IPS DF 6.9 (cell line): ENCODE data around the gene TEX19.
"Not testable (repeated sequence)": the region's sequence is repeated elsewhere in the genome, so short reads cannot be mapped to it uniquely, and the experiment has no call there.

Experiments used
- DNase-seq: peaks from one replicate; pipeline ENCODE4 v3.0.0-alpha.2; 2013; ENCODE audit warnings: low read depth, low spot score
- H3K27ac ChIP-seq: one replicate; pipeline ENCODE4 v1.5.1; 2013; ENCODE audit warnings: low read length, control low read depth
- H3K27me3 ChIP-seq: 2 replicates; pipeline ENCODE4 v1.6.1; 2013; ENCODE audit warnings: mild to moderate bottlenecking, low read length; ENCODE audit not compliant: control insufficient read depth, insufficient read depth
- H3K36me3 ChIP-seq: 2 replicates; pipeline ENCODE4 v1.6.1; 2013; ENCODE audit warnings: low read length; ENCODE audit not compliant: control insufficient read depth, insufficient read depth
- H3K4me1 ChIP-seq: 2 replicates; pipeline ENCODE4 v1.6.1; 2013; ENCODE audit warnings: low read length; ENCODE audit not compliant: control insufficient read depth, insufficient read depth
- H3K4me3 ChIP-seq: 2 replicates; pipeline ENCODE4 v1.5.1; 2013; ENCODE audit warnings: mild to moderate bottlenecking, low read length
- H3K9me3 ChIP-seq: 2 replicates; pipeline ENCODE4 v1.6.1; 2013; ENCODE audit warnings: low read length, inconsistent platforms; ENCODE audit not compliant: control insufficient read depth, insufficient read depth
- WGBS: extraction: QIAGEN DNeasy Blood & Tissue Kit; methylation state at CpG from one replicate; pipeline ENCODE4 v1.1.7; 2013; ENCODE audit warnings: mixed read lengths, missing lambda C conversion rate; ENCODE audit not compliant: insufficient read length, insufficient coverage; 5-methylcytosine and 5-hydroxymethylcytosine counted together

The TEX19 gene

DNA sequence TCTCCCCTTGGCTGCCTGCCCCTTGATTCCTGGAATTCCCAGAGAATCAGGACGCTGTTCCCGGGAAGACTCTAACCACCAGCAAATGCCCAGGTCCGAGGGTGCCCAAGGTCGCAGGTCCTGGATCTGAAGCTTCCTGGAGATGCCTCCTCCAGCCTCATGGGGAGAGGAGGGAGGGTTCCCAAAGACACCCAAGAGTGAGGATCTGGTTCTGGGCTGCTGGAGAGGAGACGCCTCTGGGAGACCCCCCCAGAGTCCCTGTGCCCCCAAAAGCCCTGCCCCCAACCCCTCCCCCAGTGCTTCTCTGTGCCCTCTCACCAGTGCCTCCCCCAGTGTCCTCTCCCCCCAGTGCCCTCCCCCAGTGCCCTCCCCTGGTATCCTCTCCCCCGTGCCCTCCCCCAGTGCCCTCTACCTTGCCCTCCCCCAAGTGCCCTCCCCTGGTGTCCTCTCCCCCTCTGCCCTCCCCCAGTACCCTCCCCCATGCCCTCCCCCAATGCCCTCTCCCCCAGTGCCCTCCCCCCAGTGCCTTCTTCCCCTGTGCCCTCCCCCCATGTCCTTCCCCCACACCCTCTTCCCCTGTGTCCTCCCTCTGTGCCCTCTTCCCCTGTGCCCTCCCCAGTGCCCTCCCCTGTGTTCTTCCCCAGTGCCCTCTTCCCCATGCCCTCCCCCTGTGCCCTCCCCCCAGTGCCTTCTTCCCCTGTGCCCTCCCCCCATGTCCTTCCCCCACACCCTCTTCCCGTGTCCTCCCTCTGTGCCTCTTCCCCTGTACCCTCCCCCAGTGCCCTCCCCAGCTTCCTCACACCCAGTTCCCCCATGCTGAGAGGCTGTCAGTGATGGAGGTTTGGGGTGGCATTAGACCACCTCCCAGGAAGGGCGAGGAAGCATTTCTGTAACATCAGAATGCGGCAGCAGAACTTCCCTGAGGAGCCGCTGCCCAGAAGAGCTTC is 19.1 kb upstream of the TEX19 start:
- no CpG with 5 or more reads among the region's 10 CpGs for WGBS
- Histone ChIP-seq H3K27ac (no peak overlapping the region), H3K4me1 (peaks cover 4% of the 10 kb centered on the region), H3K9me3 (no peaks in the 10 kb centered on the region), H3K4me3 (no peak overlapping the region), H3K27me3 (peaks cover 4% of the 10 kb centered on the region; the same call in 1 of the 2 replicates), H3K36me3 (no peaks in the 10 kb centered on the region; the same call in 1 of the 2 replicates)
- DNase-seq = no peak

DNA sequence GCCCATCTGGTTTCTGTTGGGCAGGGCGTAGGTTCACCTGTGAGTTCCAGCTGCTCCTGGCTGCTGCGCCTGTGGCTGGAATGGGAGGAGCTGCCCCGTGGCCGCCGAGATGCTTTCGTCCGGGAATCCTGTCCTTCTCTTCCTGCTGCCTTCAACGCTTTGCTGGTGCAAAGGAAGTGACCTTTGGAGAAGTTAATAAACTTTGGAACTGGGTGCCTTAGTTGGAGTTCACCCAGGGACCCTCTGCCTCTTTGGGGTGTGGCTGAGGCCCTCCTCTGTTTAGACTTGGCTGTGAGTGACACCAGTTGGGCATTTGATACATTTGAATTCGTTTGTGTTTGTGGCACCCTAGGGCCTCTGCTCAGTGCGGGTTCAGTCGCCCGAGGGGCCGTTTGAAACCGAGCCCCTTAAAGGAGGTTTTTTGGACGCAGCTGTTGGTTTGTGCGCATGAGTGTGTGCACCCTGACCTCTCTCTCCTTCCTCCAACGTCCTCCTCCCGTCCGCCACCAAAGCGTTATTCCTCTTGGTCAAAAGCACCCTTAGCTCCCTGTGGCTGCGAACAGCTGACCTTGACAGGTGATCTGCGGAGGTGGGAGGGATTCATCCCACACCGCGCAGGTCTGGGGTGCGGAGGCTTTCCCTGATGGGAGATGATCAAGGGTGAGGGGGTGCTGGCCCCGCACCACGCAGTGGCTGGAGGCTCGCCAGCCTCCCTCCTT is 16.5 kb upstream of the TEX19 start:
- Histone ChIP-seq H3K27ac (no peak overlapping the region), H3K4me1 (peaks cover 2% of the 10 kb centered on the region; the same call in 1 of the 2 replicates), H3K4me3 (no peak overlapping the region), H3K9me3 (no peaks in the 10 kb centered on the region), H3K27me3 (no peaks in the 10 kb centered on the region), H3K36me3 (no peaks in the 10 kb centered on the region; the same call in 1 of the 2 replicates)
- no peak for DNase-seq
- WGBS = no CpG with 5 or more reads among the region's 28 CpGs

DNA sequence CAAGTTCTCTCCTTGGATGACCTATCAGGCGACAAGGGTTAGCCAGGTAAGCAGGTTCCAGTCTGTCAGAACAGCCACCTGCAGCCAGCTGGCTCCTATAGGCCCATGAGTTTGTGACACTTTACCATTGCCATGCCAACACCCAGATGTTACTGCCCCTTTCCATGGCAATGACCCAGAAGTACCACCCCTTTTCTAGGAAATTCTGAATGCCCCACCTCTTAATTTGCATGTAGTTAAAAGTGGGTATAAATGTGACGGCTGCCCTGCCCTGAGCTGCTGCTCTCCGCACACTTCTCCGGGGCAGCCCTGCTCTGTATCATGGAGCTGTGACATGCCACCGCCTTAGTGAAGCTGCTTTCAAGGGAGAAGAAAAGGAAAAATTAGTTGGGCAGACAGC is 15.5 kb upstream of the TEX19 start:
- Histone ChIP-seq H3K4me1 (peaks cover 2% of the 10 kb centered on the region; the same call in 1 of the 2 replicates), H3K27me3 (no peaks in the 10 kb centered on the region), H3K9me3 (no peaks in the 10 kb centered on the region), H3K4me3 (no peak overlapping the region), H3K27ac (no peak overlapping the region), H3K36me3 (no peaks in the 10 kb centered on the region; the same call in 1 of the 2 replicates)
- no peak for DNase-seq
- WGBS = no CpG with 5 or more reads among the region's 5 CpGs

DNA sequence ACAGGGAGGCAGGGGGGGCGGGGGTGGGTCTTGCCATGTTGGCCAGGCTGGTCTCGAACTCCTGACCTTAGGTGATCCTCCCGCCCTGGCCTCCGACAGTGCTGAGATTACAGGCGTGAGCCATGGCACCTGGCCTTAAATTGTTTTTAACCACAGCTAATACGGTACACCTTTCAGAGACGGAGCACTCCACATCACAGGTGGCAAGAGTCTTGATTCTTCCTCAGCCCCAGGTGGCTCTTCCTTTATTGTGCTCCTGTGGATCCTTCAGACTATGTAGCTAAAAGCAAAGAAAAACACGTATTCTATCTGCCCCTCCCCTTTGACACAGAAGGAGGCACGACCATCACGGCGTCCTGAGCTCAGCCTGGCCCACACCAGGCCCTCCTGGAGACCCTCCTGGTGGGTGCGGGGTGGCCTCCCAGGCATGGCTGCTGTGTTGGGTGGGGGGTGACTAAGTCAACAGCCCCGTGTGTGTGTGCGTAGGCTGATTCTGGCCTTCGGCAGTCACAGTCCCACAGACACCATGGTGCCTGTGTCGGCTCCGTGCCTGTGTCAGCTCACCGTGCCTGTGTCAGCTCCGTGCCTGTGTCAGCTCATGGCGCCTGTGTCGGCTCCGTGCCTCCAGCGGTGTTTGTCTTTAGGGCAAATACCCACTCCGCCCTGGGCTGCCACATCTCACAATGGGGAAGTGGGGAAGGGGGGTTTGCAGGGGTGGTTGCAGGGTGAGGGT is 14.7 kb upstream of the TEX19 start:
- H3K36me3 ChIP-seq = no peaks in the 10 kb centered on the region; the same call in 1 of the 2 replicates
- no peaks in the 10 kb centered on the region for H3K9me3 ChIP-seq
- DNase-seq = no peak
- no peak overlapping the region for H3K4me3 ChIP-seq
- no peak overlapping the region for H3K27ac ChIP-seq
- no CpG with 5 or more reads among the region's 24 CpGs for WGBS
- no peaks in the 10 kb centered on the region for H3K27me3 ChIP-seq
- peaks cover 1% of the 10 kb centered on the region; the same call in 1 of the 2 replicates for H3K4me1 ChIP-seq

DNA sequence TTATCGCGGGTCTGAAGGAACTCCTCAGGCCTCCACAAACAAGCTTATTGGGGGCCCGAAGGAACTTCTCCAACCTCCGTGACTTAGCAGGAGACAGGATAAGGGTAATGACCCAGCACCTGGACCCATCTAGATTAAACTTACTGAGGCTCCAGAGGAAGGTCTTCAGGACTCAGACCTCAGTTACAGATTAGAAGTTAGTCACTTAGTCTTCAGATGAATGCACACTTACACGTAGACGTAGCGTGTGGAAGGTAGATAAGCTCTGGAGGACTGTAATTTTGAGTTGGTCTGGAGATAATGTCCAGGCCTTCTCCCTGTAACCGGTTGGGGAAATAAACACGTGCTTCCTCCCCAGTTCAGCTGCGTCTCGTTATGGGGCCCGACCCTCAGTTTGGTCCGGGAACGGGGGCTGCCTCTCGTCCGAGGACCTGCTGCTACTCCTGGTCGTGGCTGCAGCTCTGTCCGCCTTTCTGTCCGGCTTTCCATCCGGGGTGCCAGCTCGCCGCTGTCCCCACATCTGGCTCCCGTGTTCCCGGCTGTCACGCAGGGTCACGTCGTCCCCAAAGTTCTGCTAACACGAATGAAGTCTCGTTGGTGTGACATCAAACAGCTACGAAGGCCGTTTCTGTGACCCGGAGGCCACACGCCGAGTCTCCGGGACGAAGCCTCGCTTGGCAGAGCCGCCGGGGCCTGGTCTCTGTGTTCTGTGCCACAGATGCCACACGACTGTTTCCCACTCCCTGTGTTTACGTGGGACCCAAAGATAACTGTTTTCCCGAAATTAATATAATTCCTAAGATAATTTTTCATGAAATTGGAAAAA is 13.7 kb upstream of the TEX19 start:
- H3K27me3 ChIP-seq = no peaks in the 10 kb centered on the region
- no peak for DNase-seq
- H3K36me3 ChIP-seq = no peaks in the 10 kb centered on the region; the same call in 1 of the 2 replicates
- no peak overlapping the region for H3K4me3 ChIP-seq
- no peaks in the 10 kb centered on the region for H3K9me3 ChIP-seq
- WGBS = no CpG with 5 or more reads among the region's 42 CpGs
- no peaks in the 10 kb centered on the region for H3K4me1 ChIP-seq
- H3K27ac ChIP-seq = no peak overlapping the region

DNA sequence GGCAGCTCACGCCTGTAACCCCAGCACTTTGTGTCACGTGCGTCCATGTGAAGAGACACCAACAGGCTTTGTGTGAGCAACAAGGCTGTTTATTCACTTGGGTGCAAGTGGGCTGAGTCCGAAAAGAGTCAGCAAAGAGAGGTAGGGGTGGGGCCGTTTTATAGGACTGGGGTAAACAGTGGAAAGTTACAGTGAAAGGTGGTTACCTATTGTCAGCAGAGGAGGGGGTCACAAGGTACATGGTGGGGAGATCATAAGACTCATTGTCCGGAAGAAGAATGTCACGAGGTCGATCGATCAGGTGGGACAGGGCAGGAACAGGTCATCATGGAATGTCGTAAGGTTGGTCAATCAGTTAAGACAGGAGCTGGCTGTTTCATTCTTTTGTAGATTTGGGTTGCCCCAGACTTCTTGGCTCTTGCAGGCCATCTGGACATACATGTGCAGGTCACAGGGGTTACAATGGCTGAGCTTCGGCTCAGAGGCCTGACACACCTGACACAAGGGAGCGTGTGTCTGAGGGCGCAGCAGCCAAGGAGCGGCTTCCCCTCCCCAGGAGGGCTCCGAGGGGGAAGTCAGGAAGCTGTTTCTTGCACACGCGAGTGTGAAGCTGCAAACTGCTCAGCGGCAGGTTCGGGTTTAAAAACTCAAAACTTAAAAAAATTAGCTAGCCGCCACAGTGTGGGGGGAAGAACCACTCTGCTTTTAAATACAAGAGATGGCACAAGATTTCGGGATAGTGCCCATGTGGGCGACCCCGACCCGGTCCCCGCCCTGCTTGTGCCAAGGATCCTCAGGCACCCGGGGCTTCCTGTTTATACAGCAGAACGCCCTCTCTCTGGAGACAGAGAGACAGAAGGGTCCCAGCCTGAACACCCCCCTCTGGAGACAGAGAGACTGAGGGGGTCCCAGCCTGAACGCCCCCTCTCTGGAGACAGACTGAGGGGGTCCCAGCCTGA is 12.4 kb upstream of the TEX19 start:
- H3K27me3 ChIP-seq = no peaks in the 10 kb centered on the region
- DNase-seq = no peak
- H3K4me3 ChIP-seq = no peak overlapping the region
- no peaks in the 10 kb centered on the region for H3K4me1 ChIP-seq
- no peaks in the 10 kb centered on the region; the same call in 1 of the 2 replicates for H3K36me3 ChIP-seq
- H3K27ac ChIP-seq = no peak overlapping the region
- no peaks in the 10 kb centered on the region for H3K9me3 ChIP-seq
- WGBS = no CpG with 5 or more reads among the region's 28 CpGs

DNA sequence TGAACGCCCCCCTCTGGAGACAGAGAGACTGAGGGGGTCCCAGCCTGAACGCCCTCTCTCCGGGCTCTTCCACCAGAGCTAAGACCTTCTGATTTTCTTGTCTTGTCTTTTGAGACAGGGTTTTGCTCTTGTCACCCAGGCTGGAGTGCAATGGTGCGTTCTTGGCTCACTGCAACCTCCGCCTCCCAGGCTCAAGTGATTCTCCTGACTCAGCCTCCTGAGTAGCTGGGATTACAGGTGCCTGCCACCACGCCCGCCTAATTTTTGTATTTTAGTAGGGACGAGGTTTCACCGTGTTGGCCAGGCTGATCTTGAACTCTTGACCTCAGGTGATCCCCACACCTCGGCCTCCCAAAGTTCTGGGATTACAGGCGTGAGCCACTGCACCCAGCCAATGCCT is 11.1 kb upstream of the TEX19 start:
- no CpG with 5 or more reads among the region's 11 CpGs for WGBS
- H3K27ac ChIP-seq, DNase-seq, H3K36me3 ChIP-seq, H3K4me1 ChIP-seq, H3K27me3 ChIP-seq, H3K4me3 ChIP-seq, H3K9me3 ChIP-seq: not testable (repeated sequence)

DNA sequence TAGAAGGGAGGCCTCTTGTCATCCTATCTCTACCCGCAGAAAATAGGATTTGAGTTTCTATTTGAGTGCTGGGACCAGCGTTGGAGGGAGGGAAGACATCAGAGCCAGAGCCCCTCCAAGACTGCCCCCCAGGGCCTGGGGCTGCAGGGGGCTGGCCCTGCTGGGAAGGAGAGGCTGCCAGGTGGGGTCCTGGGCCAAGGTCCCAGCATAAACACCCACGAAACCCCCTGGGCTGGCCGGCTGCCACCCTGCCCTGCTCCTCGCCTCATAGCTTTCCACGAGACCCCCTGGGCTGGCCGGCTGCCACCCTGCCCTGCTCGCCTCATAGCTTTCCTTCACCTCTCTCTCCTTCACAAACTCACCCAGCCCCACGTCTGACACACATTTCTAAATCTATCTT is 10.6 kb upstream of the TEX19 start:
- Histone ChIP-seq H3K27me3 (no peaks in the 10 kb centered on the region), H3K4me3 (no peak overlapping the region), H3K4me1 (no peaks in the 10 kb centered on the region), H3K9me3 (no peaks in the 10 kb centered on the region), H3K27ac (no peak overlapping the region), H3K36me3 (no peaks in the 10 kb centered on the region)
- no CpG with 5 or more reads among the region's 9 CpGs for WGBS
- DNase-seq = no peak

DNA sequence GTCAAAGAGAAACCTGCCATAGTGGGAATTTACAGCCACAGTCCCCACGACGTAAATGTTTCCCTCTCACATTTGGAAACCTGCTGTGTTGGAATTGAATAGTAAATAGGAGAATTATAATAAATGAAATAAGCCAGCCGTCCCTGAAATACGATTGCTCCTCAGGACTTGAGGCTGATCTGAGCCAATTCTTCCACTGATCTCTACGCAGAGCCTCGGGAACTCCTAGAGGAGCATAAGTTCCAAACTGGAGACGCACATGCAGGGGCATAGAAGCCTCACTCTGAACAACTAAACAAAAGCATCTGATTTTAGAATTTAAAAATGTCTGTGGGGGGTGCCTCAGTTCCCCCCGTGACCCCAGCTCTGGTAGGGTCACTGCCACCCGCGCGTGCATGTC is 10.2 kb upstream of the TEX19 start:
- no peaks in the 10 kb centered on the region for H3K4me1 ChIP-seq
- H3K9me3 ChIP-seq = no peaks in the 10 kb centered on the region
- H3K4me3 ChIP-seq = no peak overlapping the region
- no peak for DNase-seq
- H3K36me3 ChIP-seq = no peaks in the 10 kb centered on the region
- no peaks in the 10 kb centered on the region for H3K27me3 ChIP-seq
- H3K27ac ChIP-seq = no peak overlapping the region
- WGBS = no CpG with 5 or more reads among the region's 11 CpGs
